Jurkat, Clone E6-1 (cell line): ENCODE data around the gene DOCK4.

Experiments
- DNase-seq: peaks from one replicate; pipeline ENCODE4 v3.0.0-alpha.2; 2011; ENCODE audit warnings: low read depth, low spot score
- H3K4me3 ChIP-seq: 2 replicates; pipeline ENCODE4 v1.5.1; 2011; ENCODE audit warnings: mild to moderate bottlenecking, low read length, control low read depth, moderate library complexity

The DOCK4 gene

GRCh38 chr7:111749625-111750024 lies 456.6 kb downstream of the DOCK4 start:
- H3K4me3 ChIP-seq: no peak overlapping the region
- DNase-seq: no peak

- DNase-seq: no peak
- H3K4me3 ChIP-seq: no peak overlapping the region
These were observed 458.5 kb downstream of the DOCK4 start for GRCh38 chr7:111747718-111748117.

GRCh38 chr7:111746950-111747349 lies 459.2 kb downstream of the DOCK4 start:
- H3K4me3 ChIP-seq: no peak overlapping the region
- no peak for DNase-seq

DNA sequence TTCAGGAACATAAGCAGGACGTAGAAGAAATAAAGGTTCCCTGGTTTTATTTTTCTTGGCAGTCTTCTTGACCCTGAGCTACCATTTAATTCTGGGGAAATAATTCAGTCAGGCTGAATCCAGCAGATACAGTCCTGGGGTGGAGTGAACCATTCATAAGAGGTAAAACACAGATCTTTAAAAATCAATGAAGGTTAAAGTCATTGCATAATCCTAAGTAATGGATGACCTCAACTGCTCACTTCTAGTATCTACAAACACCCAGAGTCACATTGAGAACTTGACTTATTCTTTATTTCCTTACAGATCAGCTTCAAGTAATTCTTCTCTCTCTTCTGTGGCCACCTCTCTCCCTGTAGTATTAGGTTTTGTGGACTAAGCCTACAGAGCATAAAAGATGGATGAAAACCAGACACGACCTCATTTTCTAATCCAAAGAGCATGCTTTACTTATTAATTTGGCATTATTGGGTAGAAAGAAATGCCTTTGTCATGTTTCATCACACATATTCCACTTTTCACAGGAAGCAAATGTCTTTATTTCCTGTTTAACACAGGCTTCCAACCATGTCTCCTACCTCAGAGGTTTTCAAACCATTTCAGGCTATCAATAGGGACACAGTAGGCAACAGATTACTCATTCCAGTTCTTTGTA lies 461.6 kb downstream of the DOCK4 start:
- no peak for DNase-seq
- H3K4me3 ChIP-seq: no peak overlapping the region

DNA sequence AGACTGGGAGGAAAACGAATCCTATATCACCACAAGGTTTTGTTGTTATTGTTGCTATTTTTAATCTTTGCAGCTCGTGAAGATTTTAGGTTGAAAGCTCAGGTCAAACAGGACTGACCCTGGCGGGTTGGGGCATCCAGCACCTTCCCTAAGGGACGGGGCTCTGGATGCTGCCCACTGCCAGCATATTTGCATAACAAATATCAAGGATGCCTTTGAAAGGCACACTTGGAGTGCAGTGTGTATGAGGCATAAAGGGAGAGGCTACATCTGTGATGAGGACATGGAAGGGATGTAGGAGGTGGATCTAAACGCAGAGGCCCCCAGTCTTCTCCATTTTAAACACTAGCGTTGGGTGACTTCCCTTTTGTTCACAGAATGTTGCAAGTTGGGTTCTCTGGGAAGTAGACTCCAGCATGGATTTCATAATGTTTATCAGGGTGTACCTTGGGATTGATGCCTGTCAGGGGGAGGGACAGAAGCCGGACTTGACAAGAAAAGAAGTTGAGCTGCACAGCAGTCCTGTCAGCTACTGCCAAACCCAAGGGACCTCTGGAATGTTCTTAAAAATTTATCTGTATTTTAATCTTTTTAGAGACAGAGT lies 462.9 kb downstream of the DOCK4 start:
- DNase-seq: no peak
- no peak overlapping the region for H3K4me3 ChIP-seq

DNA sequence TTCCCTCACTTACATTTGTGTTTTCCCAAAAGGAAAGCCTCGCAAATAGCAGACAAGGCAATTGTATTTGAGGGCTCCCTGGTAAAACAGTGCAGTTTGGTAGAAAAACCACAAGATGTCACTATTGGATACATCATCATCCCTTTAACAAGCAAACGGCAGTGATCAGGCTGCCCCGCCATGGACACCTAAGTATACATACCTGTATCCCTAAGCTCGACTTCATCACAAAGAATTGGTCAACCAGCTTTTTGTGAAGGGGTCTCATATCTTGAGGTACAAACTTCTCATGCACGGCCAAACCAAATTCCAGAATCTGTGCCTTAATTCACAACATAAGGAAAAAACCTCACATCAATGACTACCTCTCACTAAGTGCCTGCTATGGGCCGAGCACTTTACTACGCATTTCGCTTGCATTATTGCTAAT lies 464.4 kb downstream of the DOCK4 start:
- no peak overlapping the region for H3K4me3 ChIP-seq
- DNase-seq: peak; percentile 71

- no peak overlapping the region for H3K4me3 ChIP-seq
- DNase-seq: no peak
These were observed 465.3 kb downstream of the DOCK4 start for GRCh38 chr7:111740942-111741341.

GRCh38 chr7:111736552-111736874 lies 469.7 kb downstream of the DOCK4 start:
- H3K4me3 ChIP-seq: no peak overlapping the region
- no peak for DNase-seq

GRCh38 chr7:111735661-111736551 lies 470.3 kb downstream of the DOCK4 start:
- peak; percentile 60 for DNase-seq
- H3K4me3 ChIP-seq: no peak overlapping the region

DNA sequence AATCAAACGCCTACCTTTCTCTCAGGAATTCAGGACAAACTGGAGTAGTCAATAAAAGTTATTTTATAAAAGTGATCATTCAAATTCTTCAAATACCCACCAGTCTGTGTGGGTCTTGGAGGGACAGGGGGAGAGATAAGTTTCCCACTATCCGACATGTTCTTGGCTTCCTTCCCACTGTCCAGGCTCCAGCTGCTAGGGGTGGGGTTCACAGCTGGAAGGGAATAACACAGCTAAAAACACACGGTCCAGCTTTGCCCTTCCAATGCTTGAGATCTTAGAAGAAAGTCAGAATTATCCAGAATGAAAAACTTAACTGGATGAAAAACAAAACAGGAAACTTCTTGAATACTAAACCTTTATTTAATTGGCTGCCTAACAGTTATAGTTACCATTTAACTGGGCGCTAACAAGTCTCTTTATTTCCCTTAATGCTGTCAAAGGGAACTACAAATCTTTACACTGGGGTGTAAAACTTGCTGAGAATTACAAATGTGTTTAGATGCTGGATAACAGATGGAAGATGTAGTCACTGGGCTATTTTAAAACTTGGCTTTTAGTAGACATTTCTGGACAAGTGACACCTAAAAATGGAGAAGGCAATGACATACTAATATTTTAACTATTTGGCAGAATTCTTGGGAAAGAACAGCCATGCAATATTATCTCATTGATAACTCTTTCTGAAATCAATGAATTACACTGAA lies 471.1 kb downstream of the DOCK4 start:
- DNase-seq: no peak

GRCh38 chr7:111732923-111733322 lies 473.3 kb downstream of the DOCK4 start:
- DNase-seq: no peak

More for the DNA sequence above, 471.1 kb downstream of the DOCK4 start:
- H3K4me3 ChIP-seq: no peak overlapping the region

GRCh38 chr7:111730476-111731300 lies 475.5 kb downstream of the DOCK4 start:
- peak; percentile 33 for DNase-seq
- no peak overlapping the region for H3K4me3 ChIP-seq

More at GRCh38 chr7:111732923-111733322, 473.3 kb downstream of the DOCK4 start:
- H3K4me3 ChIP-seq: no peak overlapping the region

GRCh38 chr7:111730057-111730456 lies 476.1 kb downstream of the DOCK4 start:
- H3K4me3 ChIP-seq: no peak overlapping the region
- no peak for DNase-seq

GRCh38 chr7:111729483-111729882 lies 476.7 kb downstream of the DOCK4 start:
- H3K4me3 ChIP-seq: no peak overlapping the region
- no peak for DNase-seq

DNA sequence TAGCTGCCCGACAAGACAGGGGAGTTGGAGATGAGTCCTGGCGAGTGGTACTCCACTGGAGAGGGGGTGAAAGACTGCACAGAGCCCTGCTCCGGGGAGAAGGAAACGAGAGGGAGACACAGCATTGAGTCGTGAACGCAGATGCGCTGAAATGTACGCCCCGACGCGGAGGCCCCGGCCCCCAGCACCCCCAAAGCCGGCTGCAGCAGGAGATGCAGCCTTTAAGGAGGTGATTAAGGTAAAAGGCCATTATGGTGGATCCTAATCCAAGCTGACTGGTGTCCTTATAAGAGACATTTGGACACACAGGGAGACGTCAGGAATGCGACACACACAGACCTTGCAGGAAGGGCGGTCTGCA lies 477.6 kb downstream of the DOCK4 start:
- DNase-seq: no peak
- no peak overlapping the region for H3K4me3 ChIP-seq

- no peak overlapping the region for H3K4me3 ChIP-seq
- no peak for DNase-seq
These were observed 478.1 kb downstream of the DOCK4 start for GRCh38 chr7:111727905-111728634.

GRCh38 chr7:111718886-111719285 lies 487.3 kb downstream of the DOCK4 start:
- DNase-seq: no peak
- no peak overlapping the region for H3K4me3 ChIP-seq

DNA sequence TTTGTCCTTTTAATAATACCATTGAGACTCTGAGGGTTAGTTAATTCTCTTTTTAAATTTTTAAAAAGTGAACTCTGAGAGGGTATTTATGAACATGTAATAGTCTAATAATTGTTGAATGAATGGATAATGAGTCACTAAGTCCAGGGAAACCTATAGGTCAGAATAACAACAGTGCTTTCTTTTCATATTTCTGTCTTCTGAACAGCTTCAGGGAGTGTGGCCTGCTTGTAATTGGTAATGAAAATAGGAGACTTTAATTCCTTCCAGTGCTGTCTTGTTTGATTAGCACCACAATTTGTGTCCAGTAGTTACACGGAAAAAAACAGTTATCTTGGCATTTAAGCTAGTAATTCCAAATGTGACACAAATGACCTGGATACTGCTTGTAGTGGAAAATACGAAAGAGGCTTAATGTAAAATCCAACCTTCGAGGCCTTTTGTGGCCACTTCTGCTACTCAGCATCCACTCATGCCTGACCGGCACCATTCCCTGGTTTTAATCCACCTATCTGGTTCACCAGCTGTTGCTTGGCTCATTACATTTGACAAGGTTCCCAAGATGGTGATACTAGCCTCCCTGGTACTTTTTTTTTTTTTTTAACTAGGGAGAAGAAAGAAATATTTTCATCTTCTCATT lies 494.7 kb downstream of the DOCK4 start:
- DNase-seq: no peak
- no peak overlapping the region for H3K4me3 ChIP-seq
